ENCODE results near the gene FDXR. TPM values are rescaled to one million over a fixed set of nuclear protein-coding genes. Genes with fewer than 3 reads are reported as not detected.

Gene FDXR
- total and polyA plus RNA-seq, 2 of the 8 experiments (the other 6 are each of a cell fraction or from before 2014, with no cell fraction given): 24.2 to 31.4 TPM

GRCh38 chr17:74838274-74838673 lies 34.5 kb downstream of the FDXR start:
- H3K23ac ChIP-seq (ENCODE audit: insufficient read length): no peak overlapping the region
- DNase-seq (ENCODE audit: low read depth in 1 of 2, low spot score in 2 of 2) (no peak), FAIRE-seq (no peak)
- no peaks in the 10 kb centered on the region for H3K79me2 ChIP-seq (ENCODE audit: control insufficient read depth in 1 of 2, insufficient read depth in 2 of 2, low read length in 2 of 2)
- peaks cover 0 to 29% (median 14%) of the 10 kb centered on the region in 4 experiments; a peak in 6 of 7 replicates for H3K4me1 ChIP-seq (replicated peaks in 1 of 4; ENCODE audit: control insufficient read depth in 3 of 4, insufficient read depth in 4 of 4, low read length in 3 of 4)
- no peak overlapping the region for H3K4ac ChIP-seq (replicated peaks; ENCODE audit: insufficient read length, low read depth, low read length)
- H4K8ac ChIP-seq (ENCODE audit: extremely low read depth, insufficient read depth, low read length): no peak overlapping the region
- no peak overlapping the region for H2BK5ac ChIP-seq (ENCODE audit: low read depth, low read length)
- H2BK12ac ChIP-seq (ENCODE audit: low read depth, low read length): no peak overlapping the region
- no peak overlapping the region for H3K18ac ChIP-seq (ENCODE audit: extremely low read depth, low read length)
- whole genome bisulfite sequencing, 2 experiments (ENCODE audit: extremely low coverage in 1 of 2, insufficient coverage in 1 of 2, insufficient read length in 1 of 2, insufficient replicate concordance in 2 of 2, low coverage in 1 of 2, low lambda C conversion rate in 2 of 2, missing lambda C conversion rate in 1 of 2): 80% methylated on average over 9 of the region's 9 CpGs; no CpG with 5 or more reads in 1 of the 2 experiments
- H3K23me2 ChIP-seq (ENCODE audit: low read depth, low read length): peaks cover 3% of the 10 kb centered on the region; the same call in 1 of the 2 replicates
- H3K14ac ChIP-seq (ENCODE audit: insufficient read length): no peak overlapping the region
- H3K27me3 ChIP-seq (replicated peaks in 1 of 4; ENCODE audit: control insufficient read depth in 3 of 4, extremely low read depth in 1 of 4, insufficient read depth in 3 of 4, low read length in 3 of 4): peaks cover under 1 to 24% (median 11%) of the 10 kb centered on the region in 4 experiments; a peak in 6 of 7 replicates
- H2AK5ac ChIP-seq (ENCODE audit: low read depth, low read length): no peak overlapping the region
- no peak overlapping the region for H2BK20ac ChIP-seq (ENCODE audit: low read length)
- no peak overlapping the region for H2BK120ac ChIP-seq (replicated peaks; ENCODE audit: low read depth, low read length)
- H2AFZ ChIP-seq (ENCODE audit: low read length): no peak overlapping the region
- H4K20me1 ChIP-seq (replicated peaks in 1 of 2; ENCODE audit: control insufficient read depth in 1 of 2, insufficient read depth in 2 of 2, low read length in 2 of 2): peaks cover 6 to 19% of the 10 kb centered on the region in 2 experiments
- peaks cover 0 to 5% (median 1%) of the 10 kb centered on the region in 4 experiments; a peak in 1 of 8 replicates for H3K36me3 ChIP-seq (ENCODE audit: control insufficient read depth in 2 of 4, insufficient read depth in 4 of 4, low read length in 3 of 4)
- no peak overlapping the region for H3K4me3 ChIP-seq (ENCODE audit: extremely low read depth in 1 of 4, insufficient read depth in 2 of 4, low read depth in 3 of 4, low read length in 4 of 4)
- no peak overlapping the region for H2BK15ac ChIP-seq (ENCODE audit: low read length)
- ChIA-PET CTCF (ENCODE audit: partially characterized antibody) (interaction anchor here (0.9 to 99.6 kb wide), 4 partner anchors 5 to 470 kb away, joined by 3 to 2981 read pairs (median 1492); partner anchors contain the start of genes FDXR, GRIN2C and NAT9), POLR2A (ENCODE audit: partially characterized antibody) (interaction anchor here (0.7 to 1.7 kb wide), 2 partner anchors 12 to 88 kb away, joined by 3 to 4 read pairs; no protein-coding TSS in a partner anchor)
- H4K91ac ChIP-seq (replicated peaks; ENCODE audit: insufficient read length, low read length): no peak overlapping the region
- H4K5ac ChIP-seq (ENCODE audit: insufficient read length, low read depth, low read length): no peak overlapping the region
- H3K79me1 ChIP-seq (ENCODE audit: low read depth, low read length): no peaks in the 10 kb centered on the region
- no peak overlapping the region for H3K4me2 ChIP-seq (ENCODE audit: insufficient read depth in 1 of 2, low read depth in 2 of 2, low read length in 2 of 2)
- H3K9ac ChIP-seq (replicated peaks in 1 of 4; ENCODE audit: extremely low read depth in 1 of 4, low read depth in 3 of 4, low read length in 3 of 4): no peak overlapping the region
- no peak overlapping the region for H3K56ac ChIP-seq (replicated peaks; ENCODE audit: insufficient read length, low read depth, low read length)
- no peaks in the 10 kb centered on the region for H3K9me3 ChIP-seq (ENCODE audit: insufficient read depth in 2 of 2, low read depth in 1 of 2, low read length in 1 of 2)
- H3K27ac ChIP-seq (ENCODE audit: low read depth, low read length): no peak overlapping the region
- no peak for TF ChIP-seq ZNF274 (IDR thresholded peaks at IDR 0.05; ENCODE audit: borderline replicate concordance, extremely low read depth, low read length)
- no peak for TF ChIP-seq SUZ12 (IDR thresholded peaks at IDR 0.05; ENCODE audit: low read length)
- no peak for TF ChIP-seq EZH2 (IDR thresholded peaks at IDR 0.05; ENCODE audit: low read depth, low read length, severe bottlenecking)
- no peak for TF ChIP-seq POLR2AphosphoS5 (IDR thresholded peaks at IDR 0.05; ENCODE audit: low read depth, low read length)
- TF ChIP-seq EGR1 (IDR thresholded peaks at IDR 0.05; ENCODE audit: borderline replicate concordance, low read depth, low read length): no peak
- TF ChIP-seq TEAD4 (IDR thresholded peaks at IDR 0.05; ENCODE audit: low read depth, low read length): no peak
- TF ChIP-seq TBP (IDR thresholded peaks at IDR 0.05; ENCODE audit: low read depth, low read length): no peak
- no peak for TF ChIP-seq RBBP5 (IDR thresholded peaks at IDR 0.05; ENCODE audit: borderline replicate concordance, low read depth, low read length)
- TF ChIP-seq HDAC6 (IDR thresholded peaks at IDR 0.05; ENCODE audit: low read depth, low read length): no peak
- TF ChIP-seq RAD21 (IDR thresholded peaks at IDR 0.05 in 1 of 2, conservative IDR thresholded peaks at IDR 0.05 in 1 of 2; ENCODE audit: low read depth in 2 of 2, low read length in 2 of 2): no peak
- TF ChIP-seq RXRA (IDR thresholded peaks at IDR 0.05; ENCODE audit: insufficient read depth, low read depth, low read length): no peak
- no peak for TF ChIP-seq ATF2 (IDR thresholded peaks at IDR 0.05; ENCODE audit: low read length)

All from H1 (cell line).